ENCODE results near the gene CSF1.
A peak's percentile ranks its signal among the peaks of the same experiment; 100 is the strongest.
"Not testable (repeated sequence)": the region's sequence is repeated elsewhere in the genome, so short reads cannot be mapped to it uniquely, and the experiment has no call there.

The CSF1 gene, protein sequence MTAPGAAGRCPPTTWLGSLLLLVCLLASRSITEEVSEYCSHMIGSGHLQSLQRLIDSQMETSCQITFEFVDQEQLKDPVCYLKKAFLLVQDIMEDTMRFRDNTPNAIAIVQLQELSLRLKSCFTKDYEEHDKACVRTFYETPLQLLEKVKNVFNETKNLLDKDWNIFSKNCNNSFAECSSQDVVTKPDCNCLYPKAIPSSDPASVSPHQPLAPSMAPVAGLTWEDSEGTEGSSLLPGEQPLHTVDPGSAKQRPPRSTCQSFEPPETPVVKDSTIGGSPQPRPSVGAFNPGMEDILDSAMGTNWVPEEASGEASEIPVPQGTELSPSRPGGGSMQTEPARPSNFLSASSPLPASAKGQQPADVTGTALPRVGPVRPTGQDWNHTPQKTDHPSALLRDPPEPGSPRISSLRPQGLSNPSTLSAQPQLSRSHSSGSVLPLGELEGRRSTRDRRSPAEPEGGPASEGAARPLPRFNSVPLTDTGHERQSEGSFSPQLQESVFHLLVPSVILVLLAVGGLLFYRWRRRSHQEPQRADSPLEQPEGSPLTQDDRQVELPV

GRCh38 chr1:109910123-109910962 lies at the start of gene CSF1:
Gene CSF1, plus strand, starts transcription at chr1:109910849. Its CDS starts 175 bp downstream, at chr1:109911024.
- DNase-seq, result peak; percentile 45

GRCh38 chr1:109861616-109862015 lies 49.0 kb upstream of the CSF1 start:
- not testable (repeated sequence) for DNase-seq

DNA sequence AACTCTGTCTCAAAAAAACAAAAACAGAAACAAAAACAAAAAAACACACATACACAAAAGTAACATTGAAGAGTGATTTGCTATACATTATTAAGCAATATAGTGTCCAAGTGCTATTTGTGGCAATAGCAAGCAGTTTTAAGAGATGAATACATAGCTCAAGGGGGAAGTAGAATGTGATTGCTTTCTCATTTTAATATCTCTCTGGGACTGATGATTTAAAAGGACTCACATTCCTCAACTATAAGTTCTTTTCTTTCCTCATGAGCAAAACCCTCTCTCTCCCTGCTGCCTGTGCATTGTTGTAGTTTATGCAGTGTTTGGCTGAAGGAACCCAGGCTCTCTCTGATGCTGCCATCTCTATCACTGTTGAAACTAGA lies 47.0 kb upstream of the CSF1 start:
- DNase-seq, result no peak

GRCh38 chr1:109864047-109864822 lies 46.4 kb upstream of the CSF1 start:
- DNase-seq, result no peak

DNA sequence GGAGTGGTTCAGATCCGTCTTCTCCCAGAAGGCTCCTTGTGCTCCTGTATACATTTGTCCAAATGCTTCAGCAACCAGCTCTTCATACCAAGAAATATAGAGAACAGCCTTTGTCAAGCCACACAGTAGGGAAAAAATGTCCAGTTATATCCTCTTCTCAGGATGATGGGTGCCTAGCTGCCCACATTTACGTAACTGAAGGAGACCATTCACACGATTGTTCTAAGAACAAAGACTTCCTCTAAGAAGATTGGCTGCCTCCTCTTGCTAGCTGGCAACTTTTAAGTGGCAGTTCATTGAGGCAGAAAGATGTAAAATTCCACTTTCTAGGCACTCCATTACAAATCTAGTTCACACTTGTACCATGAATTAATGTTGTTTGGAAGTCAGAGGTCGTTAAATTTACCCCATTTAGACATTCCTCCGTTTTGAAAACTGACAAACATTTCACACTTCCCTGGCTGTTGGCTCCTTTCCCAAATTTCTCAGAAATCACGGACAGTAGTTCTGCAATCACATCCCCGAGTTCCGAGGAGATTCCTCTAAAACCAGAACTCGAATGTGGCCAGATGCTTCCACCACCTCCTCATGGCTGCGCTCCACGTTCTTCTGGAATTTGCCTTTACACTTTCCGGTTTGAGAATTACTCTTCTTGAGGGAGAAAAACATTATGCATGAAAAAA lies 45.6 kb upstream of the CSF1 start:
- DNase-seq, result no peak

DNA sequence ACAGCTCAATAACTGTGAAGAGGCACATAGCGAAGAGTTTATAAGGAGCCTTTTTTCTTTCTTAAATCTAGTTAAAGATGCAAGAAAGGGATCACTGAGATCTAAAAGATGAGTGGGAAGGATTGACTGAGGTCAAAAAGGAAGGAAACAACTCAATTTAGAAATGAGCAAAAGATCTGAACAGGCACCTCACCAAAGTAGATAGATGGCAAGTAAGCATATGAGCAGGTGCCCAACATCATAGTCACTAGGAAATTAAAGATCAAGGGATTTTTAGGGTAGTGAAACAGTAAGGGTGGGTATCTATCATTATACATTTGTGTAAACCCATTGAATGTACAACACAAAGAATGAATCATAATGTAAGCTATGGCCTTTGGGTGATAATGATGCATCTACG lies 44.6 kb upstream of the CSF1 start:
- no peak for DNase-seq

GRCh38 chr1:109873278-109874175 lies 37.1 kb upstream of the CSF1 start:
- DNase-seq, result no peak

DNA sequence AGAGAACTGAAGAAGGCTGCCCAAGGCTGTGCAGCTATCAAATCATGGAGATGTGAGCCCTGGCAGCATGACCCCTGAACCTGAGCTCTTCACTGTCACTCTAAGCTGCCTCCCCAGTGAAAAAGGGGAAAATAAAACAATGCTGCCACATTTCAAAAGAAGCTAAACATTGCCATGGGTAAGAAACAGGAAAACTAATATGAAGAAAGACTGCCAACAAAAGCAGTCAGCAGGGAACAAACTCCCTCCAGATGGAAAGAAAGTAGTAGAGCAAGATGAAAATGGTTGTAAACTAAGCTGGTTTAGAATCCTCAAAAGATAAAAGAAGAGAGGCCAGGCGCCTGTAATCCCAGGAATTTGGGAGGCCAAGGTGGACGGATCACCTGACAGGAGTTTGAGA lies 36.2 kb upstream of the CSF1 start:
- no peak for DNase-seq

- DNase-seq, result no peak
Measured at GRCh38 chr1:109875874-109876273, 34.8 kb upstream of the CSF1 start.

- DNase-seq, result no peak
Measured at GRCh38 chr1:109876617-109877316, 33.9 kb upstream of the CSF1 start.

GRCh38 chr1:109877317-109877771 lies 33.3 kb upstream of the CSF1 start:
- DNase-seq, result peak; percentile 32

- no peak for DNase-seq
Measured at GRCh38 chr1:109877776-109878175, 32.9 kb upstream of the CSF1 start.

DNA sequence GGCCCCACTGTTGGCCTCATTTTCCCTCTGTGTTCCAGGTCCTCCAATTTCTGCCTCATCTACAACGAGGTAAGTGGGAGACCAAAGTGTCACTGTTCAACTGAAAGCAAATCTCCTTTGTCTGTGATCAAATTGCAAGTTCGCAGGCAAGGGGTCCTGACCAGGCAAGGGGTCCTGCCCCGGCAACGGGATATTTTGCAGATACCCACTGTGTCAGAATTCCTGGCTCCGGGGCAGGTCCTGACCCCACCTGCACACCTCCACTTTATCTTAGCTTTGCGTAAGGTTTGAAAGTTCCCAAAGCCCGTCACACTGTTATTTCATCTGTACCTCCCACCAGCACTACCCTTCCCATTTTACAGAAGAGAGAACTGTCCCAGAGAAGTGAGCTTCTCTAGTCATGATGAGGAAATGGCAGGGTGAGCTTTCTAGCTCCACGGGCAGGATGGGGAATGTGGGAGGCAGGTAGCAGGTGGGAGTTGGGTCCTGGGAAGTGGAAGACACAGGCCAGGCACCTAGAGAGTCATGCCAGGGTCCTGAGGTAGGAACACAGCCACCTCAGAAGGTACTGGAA lies 32.0 kb upstream of the CSF1 start:
- no peak for DNase-seq

DNA sequence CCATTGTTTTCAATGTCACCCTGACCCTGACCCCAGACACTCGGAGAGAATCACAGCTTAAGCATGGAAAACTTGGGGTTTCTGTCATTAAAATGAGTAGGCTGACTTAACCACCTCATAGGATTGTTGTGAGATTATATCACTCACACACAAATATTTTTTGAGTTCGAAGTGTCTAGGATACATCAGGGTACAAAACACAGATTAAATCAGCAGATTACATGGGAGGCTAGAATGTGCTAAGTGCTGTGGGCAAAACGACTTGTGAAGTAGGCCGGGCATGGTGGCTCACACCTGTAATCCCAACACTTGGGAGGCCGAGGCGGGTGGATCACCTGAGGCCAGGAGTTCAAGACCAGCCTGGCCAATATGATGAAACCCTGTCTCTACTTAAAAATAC lies 31.3 kb upstream of the CSF1 start:
- DNase-seq, result not testable (repeated sequence)

DNA sequence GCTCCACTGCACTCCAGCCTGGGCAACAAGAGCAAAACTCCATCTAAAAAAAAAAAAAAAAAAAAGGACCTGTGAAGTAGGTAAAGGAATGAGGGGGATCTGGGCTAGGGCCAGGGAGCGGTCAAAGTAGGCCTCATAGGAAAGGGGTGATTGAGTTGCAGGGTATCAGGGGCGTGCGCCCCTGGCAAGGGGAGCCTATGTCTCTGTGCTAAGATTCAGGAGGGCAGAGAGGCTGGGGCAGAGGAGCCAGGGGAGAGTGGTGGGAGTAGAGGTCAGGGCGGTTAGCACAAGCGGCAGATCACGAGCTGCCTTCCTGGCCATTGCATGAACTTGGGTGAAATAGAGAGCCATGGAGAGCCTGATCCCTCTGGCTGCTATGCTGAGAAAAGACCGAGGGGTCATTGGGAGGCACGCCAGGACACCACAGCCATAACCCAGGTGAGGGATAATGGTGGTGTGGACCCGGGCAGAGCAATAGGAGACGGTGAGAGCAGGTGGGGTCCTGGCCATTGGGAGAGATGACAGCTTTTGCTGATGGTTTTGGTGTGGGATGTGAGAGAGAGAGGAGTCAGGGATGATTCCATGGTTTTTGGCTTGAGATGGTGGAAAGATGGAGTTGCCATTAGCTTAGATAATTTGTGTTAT lies 30.6 kb upstream of the CSF1 start:
- DNase-seq, result no peak

GRCh38 chr1:109880971-109881894 lies 29.4 kb upstream of the CSF1 start:
- no peak for DNase-seq

GRCh38 chr1:109881906-109882287 lies 28.8 kb upstream of the CSF1 start:
- no peak for DNase-seq

All from 8988T (cell line).